SH-SY5Y (cell line): ENCODE measurements around the gene BDH1.

Source experiments
- GATA2 ChIP-seq: IDR thresholded peaks from 2 replicates; pipeline ENCODE4 v1.6.1; 2011; ENCODE audit warnings: mild to moderate bottlenecking, low read depth, low read length
- GATA3 ChIP-seq: IDR thresholded peaks from 2 replicates; pipeline ENCODE4 v1.6.1; 2011; ENCODE audit warnings: low read depth, mild to moderate bottlenecking, low read length, moderate library complexity

GRCh38 chr3:197603317-197603933 lies 47.7 kb upstream of the BDH1 start:
- TF ChIP-seq GATA2: no peak
- TF ChIP-seq GATA3: no peak
